HG02885 (cell line): ENCODE data around the gene OR4D5.
A peak's percentile ranks its signal among the peaks of the same experiment; 100 is the strongest.

Source experiments
- ATAC-seq: cut with Tn5 transposase; IDR thresholded peaks from one replicate; pipeline ENCODE4 v1.9.1; 2021; ENCODE audit warnings: mild to moderate bottlenecking; ENCODE audit not compliant: unreplicated experiment, poor library complexity

The OR4D5 gene

DNA sequence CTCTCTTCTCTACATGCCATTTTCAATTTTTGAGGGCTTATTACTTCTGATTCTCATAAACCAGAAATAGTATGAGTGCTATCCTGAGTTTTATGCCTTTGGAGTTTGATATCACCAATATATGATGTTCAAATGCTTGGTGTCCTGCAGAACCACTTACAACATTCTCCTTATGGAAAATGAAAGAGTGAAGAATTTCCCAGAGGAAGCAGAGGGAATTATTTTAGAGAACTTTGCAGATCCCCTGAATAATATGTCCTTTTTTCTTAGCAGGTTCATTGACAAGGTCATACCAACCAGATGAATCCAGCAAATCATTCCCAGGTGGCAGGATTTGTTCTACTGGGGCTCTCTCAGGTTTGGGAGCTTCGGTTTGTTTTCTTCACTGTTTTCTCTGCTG lies at the start of gene OR4D5:
Gene OR4D5 (plus strand): TSS at position 301 of the 400 bp plus-strand sequence. CDS start 0 bp downstream, at position 301.
- no peak for ATAC-seq

DNA sequence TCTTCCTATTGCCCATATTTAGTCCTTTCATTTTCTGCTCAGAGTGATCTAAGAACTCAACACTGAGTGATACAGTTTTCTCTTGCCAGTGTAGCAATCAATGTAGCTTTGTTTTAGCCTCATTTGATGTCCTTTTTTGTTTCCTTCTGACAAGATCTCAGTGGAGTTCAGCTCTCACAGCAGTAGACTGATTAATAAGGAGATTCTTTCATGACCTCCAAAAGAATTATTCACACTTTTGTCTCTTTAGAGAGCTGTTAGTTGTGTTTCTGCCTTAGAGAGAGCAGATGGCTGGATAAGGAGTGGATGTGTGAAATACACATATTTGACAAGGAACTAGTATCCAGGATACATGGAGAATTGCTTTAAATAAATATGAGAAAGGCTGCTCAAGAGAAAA lies 47.4 kb upstream of the OR4D5 start:
- no peak for ATAC-seq

DNA sequence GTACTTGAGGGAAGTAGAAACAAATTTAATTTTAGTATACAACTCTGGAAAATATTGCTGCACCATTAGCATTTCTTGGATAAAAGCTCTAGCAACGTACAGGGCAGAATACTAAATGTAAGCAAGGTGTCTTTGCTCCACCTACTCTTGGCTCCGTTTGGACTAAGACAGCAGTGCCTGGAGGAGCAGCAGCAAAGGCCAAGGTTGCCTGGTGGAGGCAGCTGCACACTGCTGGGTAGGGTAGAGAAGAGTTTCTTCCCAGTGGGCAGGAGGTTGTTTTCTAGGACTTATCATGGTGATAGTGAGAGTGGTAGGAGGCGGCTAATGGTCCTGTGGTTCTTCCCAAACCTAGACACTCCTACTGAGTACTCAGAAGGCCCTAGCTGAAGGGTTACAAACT lies 39.6 kb upstream of the OR4D5 start:
- no peak for ATAC-seq

DNA sequence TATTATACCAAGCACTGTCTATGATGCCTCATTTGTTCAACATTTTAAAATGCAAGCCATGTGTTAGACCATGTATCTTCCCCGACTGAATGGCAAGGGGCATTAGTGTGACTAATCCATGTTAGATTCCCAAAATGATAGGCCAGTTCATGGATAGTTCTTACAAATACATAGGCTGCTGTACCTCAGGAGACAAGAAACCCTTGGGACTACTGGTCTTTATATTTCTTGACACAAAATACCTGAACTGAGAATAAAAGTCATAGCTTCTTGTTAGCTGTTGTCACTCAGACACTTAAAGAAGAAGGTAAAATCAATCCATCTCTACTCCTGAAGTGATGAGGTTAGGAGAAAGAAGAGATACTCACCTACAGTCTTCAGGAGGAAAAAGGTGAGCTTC lies 37.5 kb upstream of the OR4D5 start, which contains the start of gene OR8D4:
Gene OR8D4 (plus strand): TSS at position 301 of the 400 bp plus-strand sequence. CDS start 4,265 bp downstream, outside the sequence.
- ATAC-seq, result no peak

DNA sequence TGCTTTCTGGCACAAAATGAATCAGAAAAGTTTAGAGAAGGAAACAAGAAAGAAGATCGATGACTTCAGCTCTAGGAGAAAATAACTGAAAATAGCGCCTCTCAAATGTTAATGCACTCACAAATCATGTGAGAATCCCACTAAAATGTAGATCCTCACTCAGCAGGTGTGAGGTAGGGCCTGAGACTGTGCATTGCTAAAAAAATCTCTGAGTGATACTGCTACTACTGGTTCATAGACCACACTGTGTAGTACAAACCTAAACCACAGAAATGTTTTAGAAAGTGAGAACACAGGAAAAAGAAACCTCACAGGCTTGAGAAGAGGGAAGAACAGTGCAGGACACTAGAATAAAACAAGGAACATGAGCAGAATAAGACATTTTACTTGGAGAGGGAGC lies 35.5 kb upstream of the OR4D5 start:
- peak; percentile 97 for ATAC-seq

DNA sequence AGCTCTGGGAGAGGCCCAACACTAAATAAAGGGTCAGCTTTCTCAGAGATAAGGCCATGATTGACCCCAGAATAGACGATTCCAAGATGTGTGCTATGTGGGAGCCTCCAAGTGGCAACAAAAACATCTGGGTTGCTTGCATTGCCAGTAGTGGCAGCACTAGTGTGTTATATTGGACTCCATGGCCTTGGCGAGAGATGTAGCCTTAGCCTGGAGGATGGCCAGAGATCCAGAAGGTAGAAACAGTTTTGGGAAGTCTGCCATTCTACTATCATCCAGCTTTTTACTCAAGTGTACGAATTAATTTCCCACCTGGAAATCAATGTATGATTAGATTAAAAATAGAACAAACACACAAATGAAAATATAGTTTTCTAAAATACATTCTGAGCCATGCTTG lies 34.5 kb upstream of the OR4D5 start:
- ATAC-seq, result no peak

DNA sequence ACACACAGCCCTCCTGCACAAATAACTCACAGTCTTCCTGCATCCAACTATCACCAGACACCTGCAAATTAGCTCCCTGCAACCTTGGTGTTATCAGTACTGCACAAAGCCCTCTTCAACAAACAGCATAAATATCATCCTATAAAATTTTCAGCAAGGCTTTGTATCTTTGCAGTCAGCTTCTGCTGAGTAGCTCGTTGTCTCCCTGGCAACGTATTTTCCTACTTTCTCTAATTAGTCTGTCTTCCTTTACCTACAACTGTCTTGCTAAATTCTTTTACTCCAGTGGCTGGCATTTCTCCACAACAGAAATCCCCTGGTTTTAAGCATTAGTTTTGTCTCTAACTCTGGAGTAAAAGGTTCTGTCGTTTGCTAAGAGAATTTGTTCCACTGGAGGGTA lies 33.6 kb upstream of the OR4D5 start:
- ATAC-seq, result no peak

DNA sequence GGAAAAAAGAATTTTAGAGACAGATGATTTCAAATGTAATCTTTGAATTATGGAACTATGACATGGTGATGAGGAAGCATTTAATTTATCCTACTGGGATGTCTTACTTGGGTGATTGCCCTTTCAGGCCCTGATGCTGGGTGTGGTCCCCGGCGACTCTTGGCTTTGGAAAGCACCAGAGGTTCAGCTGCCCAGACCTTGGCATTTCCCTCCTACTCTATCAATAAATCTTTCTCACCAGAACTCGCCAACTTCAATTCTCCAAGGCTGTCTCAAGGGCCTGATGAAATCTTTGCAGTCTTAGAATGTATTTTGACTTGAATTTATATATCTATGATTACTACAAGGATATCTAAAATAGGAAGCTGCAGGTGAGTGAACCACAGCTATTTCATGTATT lies 18.5 kb upstream of the OR4D5 start:
- no peak for ATAC-seq

DNA sequence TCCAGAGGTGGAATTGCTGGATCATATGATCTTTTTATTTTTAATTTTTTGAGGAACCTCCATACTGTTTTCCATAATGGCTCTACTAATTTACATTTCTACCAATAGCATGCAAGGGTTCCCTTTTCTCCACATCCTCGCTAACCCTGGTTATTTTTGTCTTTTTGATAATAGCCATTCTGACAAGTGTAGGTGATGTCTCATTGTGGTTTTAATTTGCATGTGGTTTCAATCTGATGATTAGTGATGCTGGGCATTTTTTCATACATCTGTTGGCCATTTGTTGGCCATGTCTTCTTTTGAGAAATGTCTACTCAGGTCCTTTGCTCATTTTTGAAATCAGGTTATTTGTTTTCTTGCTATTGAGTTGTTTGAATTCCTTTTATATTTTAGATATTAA lies 15.4 kb upstream of the OR4D5 start:
- ATAC-seq, result no peak

DNA sequence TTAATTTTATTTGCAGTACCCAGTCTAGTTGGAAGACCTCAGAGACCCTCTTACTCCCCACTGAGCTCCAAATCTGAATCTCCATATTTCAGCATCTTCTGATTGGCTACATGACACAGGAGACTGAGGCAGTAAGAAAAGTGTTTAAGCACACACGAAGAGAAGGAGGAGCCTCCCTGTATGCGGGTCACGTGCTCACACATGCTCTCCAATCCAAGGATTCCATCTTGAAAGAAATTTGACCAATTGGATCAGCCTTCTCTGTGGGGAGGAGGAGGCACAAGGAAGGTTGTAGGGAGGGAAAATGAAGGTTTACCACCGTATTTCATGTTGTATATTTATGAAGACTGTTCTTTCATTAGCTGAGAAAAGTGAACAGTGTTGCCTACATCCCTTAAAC lies 3.0 kb downstream of the OR4D5 start:
- ATAC-seq, result no peak

DNA sequence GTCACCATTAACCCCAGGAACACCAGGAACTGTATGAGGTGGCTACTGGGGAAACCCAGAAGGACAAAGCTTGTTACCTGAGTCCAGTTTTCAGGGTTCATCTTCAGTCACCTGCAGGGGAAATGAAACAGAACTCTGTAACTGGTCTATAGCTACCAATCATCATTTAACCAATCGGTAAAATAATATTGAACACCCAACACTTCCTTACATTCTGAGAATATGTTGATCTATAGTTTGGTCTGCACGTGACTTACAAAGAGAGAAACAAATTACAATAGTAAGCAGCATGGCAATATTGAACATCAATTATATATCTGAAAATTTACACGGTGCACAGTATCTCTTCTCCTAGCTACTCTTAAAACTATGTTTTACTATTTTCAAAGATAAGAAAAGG lies 4.3 kb downstream of the OR4D5 start, which contains the start of gene OR6T1:
Gene OR6T1 (minus strand): TSS at position 101 of the 400 bp plus-strand sequence. CDS start 0 bp downstream, at position 101.
- no peak for ATAC-seq

DNA sequence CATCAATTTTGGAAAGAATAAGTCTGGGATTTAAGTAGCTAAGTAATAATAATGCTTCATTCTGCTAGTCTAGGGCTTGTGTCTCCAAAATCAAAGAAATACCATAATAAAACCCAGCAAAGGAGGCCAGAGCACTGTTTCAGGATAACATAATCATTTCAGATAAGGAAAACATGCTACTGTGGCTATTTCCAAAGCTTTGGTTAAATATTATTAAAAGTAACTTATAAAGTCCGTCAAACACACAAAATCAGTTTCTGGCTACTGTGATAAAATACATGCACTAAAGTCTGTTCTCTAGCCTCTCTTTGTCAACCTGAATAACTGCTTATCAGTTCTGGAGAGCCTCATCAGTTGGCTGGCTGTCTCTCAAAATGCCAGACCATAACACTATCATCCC lies 5.7 kb downstream of the OR4D5 start:
- no peak for ATAC-seq

DNA sequence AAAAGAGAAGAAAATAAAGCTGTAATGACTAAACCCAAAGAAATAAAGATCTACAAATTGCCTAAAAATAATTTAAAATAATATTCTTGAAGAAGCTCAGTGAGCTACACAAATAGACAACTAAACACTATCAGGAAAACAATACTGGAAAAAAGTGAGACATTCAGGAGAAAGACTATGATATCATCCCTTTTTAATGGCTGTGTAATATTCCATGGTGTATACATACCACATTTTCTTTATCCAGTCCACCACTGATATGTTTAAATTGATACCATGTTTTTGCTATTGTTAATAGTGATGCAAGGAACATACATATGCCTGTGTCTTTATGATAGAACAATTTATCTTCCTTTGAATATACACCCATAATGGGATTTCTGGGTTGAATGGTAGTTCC lies 17.3 kb downstream of the OR4D5 start:
- no peak for ATAC-seq

DNA sequence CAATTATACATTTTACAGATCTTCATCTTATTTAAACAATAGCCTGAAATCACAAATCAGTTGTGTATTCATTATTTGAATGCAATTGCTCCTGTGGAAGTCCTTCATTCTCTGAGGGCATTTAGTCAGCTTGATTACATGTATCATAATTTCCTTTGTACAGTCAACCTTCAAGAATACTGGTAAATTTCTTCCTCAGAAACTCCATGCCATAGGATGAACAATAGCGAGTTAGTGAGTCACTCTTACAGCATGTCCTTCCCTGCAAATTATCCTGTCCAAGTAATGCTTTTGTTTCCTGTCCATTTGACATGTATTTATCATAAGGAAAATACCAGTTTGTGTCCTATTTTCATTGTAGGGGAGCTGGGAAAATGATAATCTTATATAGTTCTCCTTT lies 34.4 kb downstream of the OR4D5 start:
- ATAC-seq, result no peak

DNA sequence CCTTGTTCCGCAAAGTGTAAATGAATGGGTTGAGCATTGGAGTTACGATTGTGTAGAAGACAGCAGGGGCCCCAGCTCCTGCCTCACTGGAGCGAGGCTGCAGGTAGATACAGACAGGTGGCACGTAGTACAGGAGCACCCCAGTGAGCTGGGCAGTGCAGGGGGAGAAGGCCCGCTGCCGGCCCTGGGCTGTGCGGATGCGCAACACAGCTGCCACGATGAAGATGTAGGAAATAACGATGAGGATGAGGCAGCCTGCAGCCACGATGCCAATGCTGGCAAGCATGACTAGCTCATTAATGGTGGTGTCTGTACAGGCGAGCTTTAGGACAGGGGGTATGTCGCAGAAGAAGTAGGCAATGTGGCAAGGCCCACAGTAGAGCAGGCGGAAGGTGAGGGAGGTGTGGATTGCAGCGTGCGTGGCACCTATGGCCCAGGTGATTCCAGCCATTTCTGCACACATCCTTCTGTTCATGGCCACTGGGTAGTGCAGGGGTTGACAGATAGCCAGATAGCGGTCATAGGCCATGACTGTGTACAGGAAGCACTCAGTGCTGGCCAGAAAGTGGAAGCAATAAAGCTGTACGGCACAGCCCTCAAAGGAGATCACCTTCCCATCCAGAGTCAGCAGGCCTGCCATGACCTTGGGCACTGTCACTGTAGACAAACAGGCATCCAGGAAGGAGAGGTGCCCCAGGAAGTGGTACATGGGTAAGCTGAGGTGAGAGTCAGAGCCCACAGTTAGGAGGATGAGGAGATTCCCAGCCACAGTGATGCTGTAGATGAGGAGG lies 37.5 kb downstream of the OR4D5 start:
- ATAC-seq, result no peak

DNA sequence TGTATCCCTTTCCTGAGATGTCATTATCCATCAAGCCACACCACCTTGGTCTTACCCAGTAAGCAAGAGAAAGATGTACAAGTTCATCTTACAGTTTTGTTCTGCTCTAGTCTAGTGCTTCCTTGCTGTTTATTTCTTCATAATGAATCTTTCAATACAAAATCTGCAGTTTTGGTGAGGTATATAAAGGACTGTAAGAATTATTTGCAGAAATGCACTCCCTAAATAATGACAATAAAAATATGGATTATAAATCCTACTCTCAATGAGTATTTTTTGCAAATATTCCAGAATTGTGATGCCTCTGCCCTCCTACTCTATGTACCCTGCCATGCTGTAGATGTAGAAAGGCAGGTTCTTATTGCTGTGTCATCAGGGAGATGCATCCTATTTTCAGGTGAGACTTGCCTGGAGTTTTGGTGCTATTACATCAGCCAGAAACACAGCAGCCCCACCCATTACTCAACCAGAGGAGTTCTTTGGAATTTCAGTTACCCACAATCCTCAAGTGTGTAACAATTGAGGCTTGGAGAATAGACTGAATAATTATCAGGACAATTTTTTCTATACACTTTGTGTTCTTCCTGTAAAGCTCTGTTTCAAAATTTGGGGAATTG lies 38.4 kb downstream of the OR4D5 start, which contains the start of gene OR10S1:
Gene OR10S1 (minus strand): TSS at position 51 of the 617 bp plus-strand sequence. CDS start 117 bp downstream, outside the sequence.
- no peak for ATAC-seq

DNA sequence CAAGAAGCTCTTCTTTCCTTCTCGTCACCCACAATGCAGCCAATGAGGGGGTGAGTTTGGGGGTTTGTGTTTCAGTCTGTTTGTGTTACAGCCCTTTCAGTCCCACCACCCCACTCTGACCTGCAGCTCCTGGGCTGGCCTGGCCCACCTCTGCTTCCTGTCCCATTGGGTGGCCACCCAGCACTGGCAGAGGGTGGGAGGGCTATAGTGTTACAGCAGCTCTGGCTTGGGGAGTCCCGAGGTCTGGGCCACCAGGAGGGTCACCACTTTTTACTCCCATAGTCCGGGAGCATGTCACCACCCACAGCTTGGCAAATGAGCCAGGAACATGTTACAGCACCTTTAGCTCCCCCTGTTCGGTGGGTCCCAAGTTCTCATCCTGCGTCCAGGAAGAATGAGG lies 39.9 kb downstream of the OR4D5 start:
- no peak for ATAC-seq
